Epithelial cell of esophagus (primary cell): Measurements from ENCODE around the gene LYRM4.

Experiments
- DNase-seq: peaks from one replicate; pipeline ENCODE4 v3.0.0; 2010; ENCODE audit warnings: low read depth
- H3K4me3 ChIP-seq: 2 replicates; pipeline ENCODE4 v1.5.1; 2011; ENCODE audit warnings: mild to moderate bottlenecking, low read length, control low read depth
- TF ChIP-seq, protein P1 (sequence below): IDR thresholded peaks from 2 replicates; pipeline ENCODE4 v1.5.1; 2011; ENCODE audit warnings: low read depth, mild to moderate bottlenecking, low read length, control low read depth, inconsistent platforms; ENCODE audit not compliant: insufficient read depth; ENCODE audit errors: missing control alignments

The LYRM4 gene

DNA sequence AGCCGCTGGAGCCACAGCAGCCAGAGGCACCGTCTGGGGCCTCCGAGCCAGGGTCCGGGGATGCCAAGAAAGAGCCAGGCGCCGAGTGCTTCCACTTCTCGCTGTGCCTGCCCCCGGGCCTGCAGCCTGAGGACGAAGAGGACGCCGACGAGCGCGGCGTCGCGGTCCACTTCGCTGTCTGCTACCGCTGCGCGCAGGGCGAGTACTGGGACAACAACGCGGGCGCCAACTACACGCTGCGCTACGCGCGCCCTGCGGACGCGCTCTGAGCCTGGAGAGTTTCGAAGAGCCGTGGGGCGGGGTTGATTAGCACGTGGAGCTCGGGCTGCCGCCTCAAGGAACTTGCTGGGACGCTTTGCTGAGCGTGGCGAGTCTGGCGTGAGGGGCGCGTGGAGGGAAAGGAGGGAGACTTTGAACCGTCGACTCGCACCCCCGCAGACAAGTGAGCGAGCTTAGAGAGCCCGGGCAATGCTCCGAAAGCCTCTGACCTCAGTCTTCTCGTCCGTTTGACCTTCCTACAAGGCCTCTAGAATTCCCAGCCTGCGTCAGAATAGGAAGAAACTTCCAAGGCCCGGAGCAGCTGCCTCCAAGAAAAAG, 174.4 kb downstream of the LYRM4 start:
- TF ChIP-seq, protein P1, sequence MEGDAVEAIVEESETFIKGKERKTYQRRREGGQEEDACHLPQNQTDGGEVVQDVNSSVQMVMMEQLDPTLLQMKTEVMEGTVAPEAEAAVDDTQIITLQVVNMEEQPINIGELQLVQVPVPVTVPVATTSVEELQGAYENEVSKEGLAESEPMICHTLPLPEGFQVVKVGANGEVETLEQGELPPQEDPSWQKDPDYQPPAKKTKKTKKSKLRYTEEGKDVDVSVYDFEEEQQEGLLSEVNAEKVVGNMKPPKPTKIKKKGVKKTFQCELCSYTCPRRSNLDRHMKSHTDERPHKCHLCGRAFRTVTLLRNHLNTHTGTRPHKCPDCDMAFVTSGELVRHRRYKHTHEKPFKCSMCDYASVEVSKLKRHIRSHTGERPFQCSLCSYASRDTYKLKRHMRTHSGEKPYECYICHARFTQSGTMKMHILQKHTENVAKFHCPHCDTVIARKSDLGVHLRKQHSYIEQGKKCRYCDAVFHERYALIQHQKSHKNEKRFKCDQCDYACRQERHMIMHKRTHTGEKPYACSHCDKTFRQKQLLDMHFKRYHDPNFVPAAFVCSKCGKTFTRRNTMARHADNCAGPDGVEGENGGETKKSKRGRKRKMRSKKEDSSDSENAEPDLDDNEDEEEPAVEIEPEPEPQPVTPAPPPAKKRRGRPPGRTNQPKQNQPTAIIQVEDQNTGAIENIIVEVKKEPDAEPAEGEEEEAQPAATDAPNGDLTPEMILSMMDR, result no peak
- H3K4me3 ChIP-seq, result no peak overlapping the region
- DNase-seq, result no peak

DNA sequence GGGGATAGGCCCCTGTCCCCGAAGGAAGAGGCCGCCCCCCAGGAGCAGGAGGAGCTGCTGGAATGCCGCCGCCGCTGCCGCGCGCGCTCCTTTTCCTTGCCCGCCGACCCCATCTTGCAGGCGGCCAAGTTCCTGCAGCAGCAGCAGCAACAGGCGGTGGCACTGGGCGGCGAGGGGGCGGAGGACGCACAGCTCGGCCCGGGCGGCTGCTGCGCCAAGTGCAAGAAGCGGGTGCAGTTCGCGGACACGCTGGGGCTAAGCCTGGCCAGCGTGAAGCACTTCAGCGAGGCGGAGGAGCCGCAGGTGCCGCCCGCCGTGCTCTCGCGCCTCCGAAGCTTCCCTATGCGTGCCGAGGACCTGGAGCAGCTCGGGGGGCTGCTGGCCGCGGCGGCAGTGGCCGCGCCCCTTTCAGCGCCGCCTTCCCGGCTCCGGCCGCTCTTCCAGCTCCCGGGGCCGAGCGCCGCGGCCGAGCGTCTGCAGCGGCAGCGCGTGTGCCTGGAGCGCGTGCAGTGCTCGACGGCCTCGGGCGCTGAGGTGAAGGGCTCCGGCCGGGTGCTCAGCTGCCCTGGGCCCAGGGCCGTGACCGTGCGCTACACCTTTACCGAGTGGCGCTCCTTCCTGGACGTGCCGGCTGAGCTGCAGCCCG, 175.0 kb downstream of the LYRM4 start:
- peak; percentile 42 for DNase-seq
- TF ChIP-seq, protein P1, result no peak

DNA sequence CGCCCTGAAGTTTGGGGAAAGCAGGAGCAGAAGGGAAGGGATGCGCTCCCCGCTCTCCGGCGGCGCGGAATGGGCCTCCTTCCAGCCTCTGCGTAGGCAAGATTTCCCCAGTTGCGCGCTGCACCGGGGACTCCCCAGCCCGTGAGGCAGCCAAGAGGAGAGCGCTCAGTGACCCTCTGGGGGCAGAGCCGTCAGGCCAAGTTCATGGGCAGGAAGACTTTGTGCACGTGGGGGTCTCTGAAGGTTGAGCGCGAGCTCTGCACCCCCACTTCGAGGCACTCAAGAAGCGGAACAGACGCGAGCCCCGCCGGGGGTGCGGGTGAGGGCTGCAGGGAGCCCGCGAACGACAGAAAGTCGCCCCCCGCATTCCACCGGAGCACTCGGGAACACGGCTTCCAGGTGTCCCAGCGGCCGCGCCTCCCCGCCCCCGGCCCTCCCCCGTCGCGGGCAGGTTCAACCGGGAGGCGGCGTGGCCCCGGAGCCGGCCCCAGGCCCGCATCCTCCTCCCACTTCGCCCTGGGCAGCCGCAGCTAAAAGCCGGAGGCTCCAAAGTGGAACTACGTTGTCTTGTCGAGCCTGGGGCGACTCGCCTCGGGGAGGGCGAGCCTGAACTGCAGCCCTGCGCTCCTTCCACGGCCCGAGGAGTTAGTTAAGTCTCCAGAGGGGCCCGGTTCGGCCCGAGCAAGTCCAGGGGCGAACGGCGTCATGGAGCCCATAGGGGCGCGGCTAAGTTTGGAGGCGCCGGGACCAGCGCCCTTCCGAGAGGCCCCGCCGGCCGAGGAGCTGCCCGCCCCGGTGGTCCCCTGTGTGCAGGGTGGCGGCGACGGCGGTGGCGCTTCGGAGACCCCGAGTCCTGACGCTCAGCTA, 175.7 kb downstream of the LYRM4 start, which contains the start of gene PPP1R3G:
Gene PPP1R3G (plus strand): TSS at position 561 of the 867 bp plus-strand sequence. CDS start 145 bp downstream, at position 706.
- peak within 1 kb of the TSS; percentile 45 for H3K4me3 ChIP-seq
- TF ChIP-seq, protein P1, result no peak
- peak; percentile 57 for DNase-seq

More for the DNA sequence above, 175.0 kb downstream of the LYRM4 start:
- H3K4me3 ChIP-seq, result peak overlapping the region; percentile 45

DNA sequence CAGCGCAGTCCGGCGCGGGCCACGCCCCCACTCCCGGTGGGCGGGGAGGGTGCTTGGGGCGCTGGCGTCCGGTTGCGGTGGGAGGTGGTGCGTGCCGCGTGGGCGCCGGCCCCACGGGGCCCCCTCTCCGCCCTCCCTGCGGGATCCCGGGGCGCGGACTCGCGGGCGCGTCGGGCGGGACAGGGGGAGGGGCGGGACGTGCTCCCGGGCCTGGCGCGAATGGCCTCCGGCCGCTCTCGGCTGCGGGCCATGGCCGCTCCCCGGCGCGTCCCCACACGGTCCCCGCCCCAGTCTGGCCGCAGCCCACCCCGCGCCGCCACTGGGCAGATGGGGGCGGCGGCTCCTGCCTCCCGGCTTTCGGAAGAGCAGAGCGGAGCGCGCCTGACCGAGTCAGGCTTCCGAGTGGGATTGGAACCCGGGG, 176.4 kb downstream of the LYRM4 start:
- DNase-seq, result no peak
- TF ChIP-seq, protein P1, result no peak
- H3K4me3 ChIP-seq, result peak overlapping the region; percentile 45

DNA sequence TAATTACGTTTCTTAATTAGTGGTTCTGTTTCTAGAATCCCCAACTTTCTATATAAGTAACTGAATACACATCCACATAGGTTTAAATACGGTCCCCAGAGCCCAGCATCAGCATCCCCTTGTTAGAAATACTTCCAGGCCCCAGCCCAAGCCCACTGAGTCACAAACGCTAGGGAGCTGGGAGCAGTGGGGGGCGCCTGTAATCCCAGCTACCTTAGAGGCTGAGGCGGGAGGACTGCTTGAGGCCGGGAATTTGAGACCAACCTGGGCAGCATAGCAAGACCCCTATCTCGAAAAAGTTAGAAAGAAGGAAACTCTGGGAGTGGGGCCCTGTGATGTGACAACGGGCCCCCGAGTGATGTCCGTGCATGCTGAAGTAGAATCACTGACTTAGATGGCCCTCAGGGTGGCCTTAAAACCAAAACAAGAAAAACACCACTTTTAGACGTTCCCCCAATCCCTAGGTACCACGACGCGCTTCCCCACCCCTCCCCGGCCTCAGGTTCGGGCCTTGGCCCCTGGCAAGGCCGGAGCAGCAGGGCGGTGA, 176.9 kb downstream of the LYRM4 start:
- DNase-seq, result no peak
- H3K4me3 ChIP-seq, result no peak overlapping the region
- TF ChIP-seq, protein P1, result no peak

DNA sequence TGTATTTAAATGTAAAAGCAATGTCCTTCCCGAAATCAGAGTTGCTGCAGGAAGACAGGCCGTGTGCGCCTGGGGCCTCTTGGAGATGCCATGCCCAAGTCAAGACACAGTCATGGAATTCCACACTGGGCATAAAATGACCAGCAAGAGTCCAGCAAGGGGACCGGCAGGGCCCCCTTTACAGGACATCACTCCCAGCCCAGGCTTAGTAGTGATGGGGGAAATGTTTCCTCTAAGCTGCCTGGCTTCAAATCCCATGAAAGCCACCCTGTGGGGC, 177.5 kb downstream of the LYRM4 start:
- DNase-seq, result no peak
- H3K4me3 ChIP-seq, result no peak overlapping the region
- TF ChIP-seq, protein P1, result no peak
